NT2/D1 (cell line): ENCODE results near the gene CIB4.

Source experiments
- DNase-seq: peaks from one replicate; pipeline ENCODE4 v3.0.0-alpha.2; 2011; ENCODE audit warnings: low read depth, low spot score
- H3K27me3 ChIP-seq: 2 replicates; pipeline ENCODE4 v1.6.0; 2011; ENCODE audit warnings: mild to moderate bottlenecking; ENCODE audit not compliant: insufficient read length, insufficient read depth
- H3K36me3 ChIP-seq: 2 replicates; pipeline ENCODE4 v1.6.1; 2011; ENCODE audit warnings: mild to moderate bottlenecking, low read length, mixed read lengths; ENCODE audit not compliant: insufficient read depth, insufficient read length
- H3K4me1 ChIP-seq: 2 replicates; pipeline ENCODE4 v1.5.1; 2011; ENCODE audit not compliant: insufficient read depth, insufficient read length
- H3K4me3 ChIP-seq: 2 replicates; pipeline ENCODE4 v1.5.1; 2011; ENCODE audit warnings: low read depth; ENCODE audit not compliant: insufficient read length
- H3K9ac ChIP-seq: 2 replicates; pipeline ENCODE4 v1.6.0; 2011; ENCODE audit warnings: low read depth; ENCODE audit not compliant: insufficient read length
- H3K9me3 ChIP-seq: 2 replicates; pipeline ENCODE4 v1.5.1; 2011; ENCODE audit warnings: mild to moderate bottlenecking, low read length; ENCODE audit not compliant: insufficient read depth
- SUZ12 ChIP-seq: IDR thresholded peaks from 2 replicates; pipeline ENCODE4 v1.6.1; 2011; ENCODE audit not compliant: insufficient read length, insufficient read depth; ENCODE audit errors: extremely low read depth
- YY1 ChIP-seq: IDR thresholded peaks from 2 replicates; pipeline ENCODE4 v1.6.1; 2011; ENCODE audit not compliant: insufficient read length, insufficient read depth
- ZNF274 ChIP-seq: IDR thresholded peaks from 2 replicates; pipeline ENCODE4 v1.6.1; 2011; ENCODE audit warnings: mild to moderate bottlenecking, low read depth, low read length

Gene CIB4

DNA sequence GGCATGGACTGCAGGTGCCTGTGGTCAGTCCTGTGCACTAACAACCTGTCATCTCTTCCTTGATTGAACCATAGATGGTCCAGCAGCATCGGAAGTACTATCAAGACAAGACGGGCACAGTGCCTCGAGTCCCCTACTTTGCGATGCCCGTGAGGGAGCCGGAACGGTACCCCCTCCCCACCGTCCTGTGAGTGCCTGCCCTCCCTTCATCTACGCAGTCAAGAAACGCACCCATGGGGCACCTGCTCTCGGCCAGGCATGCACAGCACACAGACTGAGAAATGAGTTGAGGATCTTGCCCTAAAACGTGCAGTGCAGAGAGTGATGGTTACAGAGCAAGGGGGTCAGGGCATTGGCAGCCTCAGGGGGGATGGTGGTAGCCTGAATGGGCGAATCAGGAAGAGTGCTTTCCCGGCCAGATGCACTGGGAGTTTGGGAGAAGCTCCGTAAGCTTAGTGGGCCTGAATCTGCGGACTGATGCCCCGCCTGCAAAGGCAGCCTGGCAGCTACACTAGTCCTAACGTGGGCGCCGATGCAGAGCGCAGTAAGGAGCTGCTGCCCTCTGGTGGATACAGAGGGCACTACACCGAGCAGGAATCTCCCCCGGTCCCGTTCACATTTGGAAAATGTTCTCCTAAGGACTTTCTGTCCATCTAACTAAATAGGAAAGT, 63.6 kb downstream of the CIB4 start:
- H3K4me3 ChIP-seq: no peak overlapping the region
- peak; percentile 43 for DNase-seq
- peaks cover 18% of the 10 kb centered on the region for H3K4me1 ChIP-seq
- no peaks in the 10 kb centered on the region for H3K36me3 ChIP-seq
- H3K9ac ChIP-seq: no peak overlapping the region
- no peaks in the 10 kb centered on the region for H3K9me3 ChIP-seq
- peaks cover 18% of the 10 kb centered on the region for H3K27me3 ChIP-seq
- TF ChIP-seq ZNF274 (no peak), YY1 (no peak), SUZ12 (no peak)

DNA sequence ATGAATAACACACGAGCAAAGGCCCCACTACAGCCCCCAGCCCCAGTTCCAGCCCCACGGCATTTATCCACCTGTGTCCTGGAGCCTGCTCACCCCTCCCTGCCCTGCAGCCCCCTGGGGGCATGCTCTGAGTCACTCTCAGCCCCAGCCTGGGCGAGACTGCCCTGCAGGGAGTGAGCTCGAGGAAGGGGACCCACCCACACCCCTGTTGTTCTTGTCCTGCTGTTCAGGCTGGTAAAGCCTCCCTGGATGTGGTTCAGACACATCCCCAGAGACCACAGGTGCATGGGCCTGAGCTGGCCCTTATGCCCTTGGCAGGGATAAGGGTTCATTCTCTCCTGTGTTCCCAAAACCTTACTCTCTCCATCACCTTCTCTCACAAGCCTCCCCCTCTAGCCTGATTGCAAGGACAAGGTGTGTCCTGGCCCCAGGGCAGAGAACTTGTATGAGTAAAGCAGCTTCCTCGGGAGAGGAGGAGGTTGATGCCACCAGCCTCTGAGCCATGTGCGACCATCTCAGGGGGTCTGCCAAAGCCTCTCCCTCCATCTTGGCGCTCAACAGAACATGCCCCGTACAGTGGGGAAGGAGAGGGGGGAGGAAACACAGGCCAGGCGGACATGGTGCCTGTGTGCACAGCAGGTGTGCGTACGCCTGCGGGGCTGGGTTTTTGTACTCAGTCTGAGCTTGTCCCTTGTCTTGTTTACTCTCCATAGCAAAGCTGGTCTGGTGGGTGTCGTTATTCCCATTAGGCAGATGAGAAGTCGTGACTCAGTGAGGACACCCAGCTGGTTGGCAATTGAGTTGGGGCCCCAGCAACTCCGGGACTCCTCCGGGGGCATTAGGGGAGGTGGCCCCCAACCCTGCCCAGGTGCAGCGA, 64.4 kb downstream of the CIB4 start:
- DNase-seq: no peak
- peaks cover 18% of the 10 kb centered on the region for H3K4me1 ChIP-seq
- H3K4me3 ChIP-seq: no peak overlapping the region
- H3K9me3 ChIP-seq: no peaks in the 10 kb centered on the region
- peaks cover 14% of the 10 kb centered on the region for H3K27me3 ChIP-seq
- TF ChIP-seq ZNF274 (no peak), YY1 (no peak), SUZ12 (no peak)
- peak overlapping the region; percentile 39 for H3K9ac ChIP-seq
- no peaks in the 10 kb centered on the region for H3K36me3 ChIP-seq

- no peak for DNase-seq
- H3K27me3 ChIP-seq: peaks cover 14% of the 10 kb centered on the region
- TF ChIP-seq YY1 (no peak), ZNF274 (no peak), SUZ12 (no peak)
These were observed 65.2 kb downstream of the CIB4 start for GRCh38 chr2:26575836-26576564.

DNA sequence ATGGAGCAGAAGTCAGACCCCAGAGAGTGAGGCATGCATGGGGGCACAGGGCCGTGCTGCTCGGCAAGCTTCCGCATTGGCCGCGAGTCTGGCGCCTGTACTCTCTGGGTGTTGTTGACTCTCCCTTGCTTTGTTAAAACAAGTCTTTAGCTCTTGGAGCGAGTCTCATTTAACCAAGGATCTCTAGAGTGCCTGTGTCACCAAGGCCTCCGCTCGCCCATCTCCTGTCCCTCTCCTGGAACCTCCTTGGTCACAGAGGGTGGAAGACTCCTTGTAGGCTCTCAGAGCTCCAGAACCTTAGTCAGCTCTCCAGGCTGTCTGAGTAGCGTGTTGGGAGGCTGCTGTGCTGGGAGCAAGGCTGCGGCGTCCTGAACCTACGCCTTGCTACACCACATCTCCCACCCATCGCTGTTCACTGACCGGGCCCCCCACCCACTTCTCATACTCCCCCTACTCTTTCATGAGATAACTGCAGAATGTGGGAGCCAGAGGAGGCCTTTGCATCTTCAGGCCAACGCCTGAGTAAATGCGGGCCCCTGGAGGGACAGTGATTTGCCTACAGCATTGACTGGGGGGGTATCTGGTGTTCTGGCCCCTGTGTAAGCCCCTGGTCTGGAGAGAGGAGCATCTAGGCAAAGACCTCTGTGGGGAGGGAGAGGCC, 66.1 kb downstream of the CIB4 start:
- Histone ChIP-seq H3K36me3 (no peaks in the 10 kb centered on the region), H3K4me3 (no peak overlapping the region), H3K9me3 (no peaks in the 10 kb centered on the region), H3K27me3 (peaks cover 14% of the 10 kb centered on the region), H3K9ac (no peak overlapping the region), H3K4me1 (peaks cover 18% of the 10 kb centered on the region)
- no peak for TF ChIP-seq YY1
- TF ChIP-seq ZNF274: no peak
- TF ChIP-seq SUZ12: no peak
- no peak for DNase-seq

More at GRCh38 chr2:26575836-26576564, 65.2 kb downstream of the CIB4 start:
- H3K4me1 ChIP-seq: peaks cover 18% of the 10 kb centered on the region
- no peak overlapping the region for H3K4me3 ChIP-seq
- H3K9me3 ChIP-seq: no peaks in the 10 kb centered on the region
- H3K36me3 ChIP-seq: no peaks in the 10 kb centered on the region
- no peak overlapping the region for H3K9ac ChIP-seq

DNA sequence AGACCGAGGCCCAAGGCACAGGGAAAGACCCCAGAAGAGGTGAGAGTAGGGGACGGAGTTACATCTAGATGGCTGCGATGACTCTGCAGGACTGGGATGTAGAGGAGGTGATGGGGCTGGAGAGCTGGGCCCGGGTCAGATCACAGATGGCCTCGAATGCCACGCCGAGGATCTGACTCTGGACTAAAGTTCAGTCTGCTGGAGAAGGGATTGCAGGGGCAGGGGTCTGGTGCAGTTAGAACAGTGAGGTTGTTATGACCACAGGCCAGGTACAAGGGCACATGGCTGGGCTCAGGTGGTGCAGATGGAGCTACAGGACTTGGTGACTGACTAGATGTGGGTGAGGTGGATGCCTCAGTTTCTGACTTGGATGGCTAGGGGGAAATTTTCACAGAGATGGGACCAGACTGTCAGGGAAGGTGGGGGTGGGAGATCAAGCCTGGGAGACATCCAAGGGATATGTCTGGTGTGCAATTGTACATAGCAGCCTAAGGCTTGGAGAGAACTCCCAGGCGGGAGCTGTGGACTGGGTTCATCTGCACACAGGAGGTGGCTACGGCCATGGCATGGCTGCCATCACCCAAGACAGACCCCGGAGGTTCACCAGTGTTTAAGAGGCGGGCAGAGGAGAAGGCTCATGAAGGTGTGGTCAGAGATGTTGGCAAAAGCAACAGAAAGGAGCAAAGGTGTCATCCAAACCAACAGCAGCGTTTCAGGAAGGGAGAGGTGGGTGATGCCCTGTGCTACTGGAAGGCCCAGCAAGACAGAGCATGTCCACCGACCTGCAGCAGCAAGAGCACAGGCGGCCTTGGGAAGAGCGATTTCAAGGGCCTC, 66.9 kb downstream of the CIB4 start:
- Histone ChIP-seq H3K4me1 (peaks cover 18% of the 10 kb centered on the region), H3K9ac (no peak overlapping the region), H3K9me3 (no peaks in the 10 kb centered on the region), H3K27me3 (peaks cover 14% of the 10 kb centered on the region), H3K36me3 (no peaks in the 10 kb centered on the region), H3K4me3 (no peak overlapping the region)
- TF ChIP-seq ZNF274: no peak
- TF ChIP-seq SUZ12: no peak
- no peak for TF ChIP-seq YY1
- no peak for DNase-seq

DNA sequence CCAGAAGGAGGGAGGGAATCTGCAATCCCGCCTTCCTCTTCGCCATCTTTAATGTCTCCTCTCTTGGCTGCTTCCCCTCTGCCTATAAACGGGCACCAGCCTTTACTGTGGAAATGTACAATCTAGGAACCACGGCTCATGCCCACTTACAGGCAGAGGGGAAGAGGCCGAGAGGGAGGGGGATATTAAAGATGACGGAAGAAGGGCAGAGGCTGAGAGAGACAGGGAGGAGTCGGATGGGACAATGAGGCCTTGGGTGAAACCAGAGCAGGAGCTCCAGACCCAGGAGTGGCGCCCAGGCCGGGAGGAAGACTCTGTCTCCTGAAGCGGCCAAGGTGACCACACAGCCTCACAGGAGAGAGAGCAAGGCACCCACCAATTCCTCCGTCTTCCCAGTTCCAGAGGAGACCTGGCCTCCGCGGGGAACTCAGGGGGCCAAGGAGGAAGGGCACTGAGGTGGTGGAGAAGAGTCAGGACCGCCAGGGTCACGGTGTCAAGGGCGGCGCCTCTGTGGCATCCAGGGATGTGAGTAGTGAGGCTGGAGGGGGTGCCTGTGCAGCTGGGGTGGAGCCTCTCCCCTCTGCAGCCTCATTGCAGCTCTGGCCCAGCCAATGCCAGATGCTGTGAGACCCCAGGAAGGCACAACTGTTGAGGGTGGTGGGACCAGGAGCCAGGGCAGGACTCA, 67.8 kb downstream of the CIB4 start:
- TF ChIP-seq ZNF274: no peak
- TF ChIP-seq YY1: no peak
- no peak for TF ChIP-seq SUZ12
- no peak overlapping the region for H3K9ac ChIP-seq
- peaks cover 12% of the 10 kb centered on the region for H3K27me3 ChIP-seq
- H3K4me3 ChIP-seq: no peak overlapping the region
- no peaks in the 10 kb centered on the region for H3K9me3 ChIP-seq
- H3K36me3 ChIP-seq: no peaks in the 10 kb centered on the region
- DNase-seq: no peak
- H3K4me1 ChIP-seq: peaks cover 18% of the 10 kb centered on the region
